A673 (cell line): ENCODE measurements around the gene EXTL1.

Experiments used
- EZH2 ChIP-seq: fragments of 200-600 bp; sonication (generic); IDR thresholded peaks from 2 replicates; pipeline ENCODE4 v1.6.1; 2017; ENCODE audit warnings: borderline replicate concordance, low read depth, mild to moderate bottlenecking, mixed read lengths, antibody characterized with exemption, low read length; ENCODE audit not compliant: poor library complexity, severe bottlenecking
- TF ChIP-seq, protein P1 (sequence below): fragments of 300-800, 200-600 bp; sonication (generic); conservative IDR thresholded peaks from 2 replicates; pipeline ENCODE4 v1.5.1; 2017; ENCODE audit warnings: low read depth, mild to moderate bottlenecking, antibody characterized with exemption, low read length, moderate library complexity, mixed read lengths

GRCh38 chr1:25994402-25995150, 27.0 kb upstream of the EXTL1 start:
- TF ChIP-seq, protein P1, sequence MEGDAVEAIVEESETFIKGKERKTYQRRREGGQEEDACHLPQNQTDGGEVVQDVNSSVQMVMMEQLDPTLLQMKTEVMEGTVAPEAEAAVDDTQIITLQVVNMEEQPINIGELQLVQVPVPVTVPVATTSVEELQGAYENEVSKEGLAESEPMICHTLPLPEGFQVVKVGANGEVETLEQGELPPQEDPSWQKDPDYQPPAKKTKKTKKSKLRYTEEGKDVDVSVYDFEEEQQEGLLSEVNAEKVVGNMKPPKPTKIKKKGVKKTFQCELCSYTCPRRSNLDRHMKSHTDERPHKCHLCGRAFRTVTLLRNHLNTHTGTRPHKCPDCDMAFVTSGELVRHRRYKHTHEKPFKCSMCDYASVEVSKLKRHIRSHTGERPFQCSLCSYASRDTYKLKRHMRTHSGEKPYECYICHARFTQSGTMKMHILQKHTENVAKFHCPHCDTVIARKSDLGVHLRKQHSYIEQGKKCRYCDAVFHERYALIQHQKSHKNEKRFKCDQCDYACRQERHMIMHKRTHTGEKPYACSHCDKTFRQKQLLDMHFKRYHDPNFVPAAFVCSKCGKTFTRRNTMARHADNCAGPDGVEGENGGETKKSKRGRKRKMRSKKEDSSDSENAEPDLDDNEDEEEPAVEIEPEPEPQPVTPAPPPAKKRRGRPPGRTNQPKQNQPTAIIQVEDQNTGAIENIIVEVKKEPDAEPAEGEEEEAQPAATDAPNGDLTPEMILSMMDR: no peak
- no peak for TF ChIP-seq EZH2
